Measurements from ENCODE around the gene RANBP10.

RANBP10 gene

GRCh38 chr16:67820608-67821259, 14.4 kb upstream of the RANBP10 start:
- no peak for TF ChIP-seq EZH2 (IDR thresholded peaks at IDR 0.05; ENCODE audit: borderline replicate concordance, low read depth, low read length, severe bottlenecking)
- no peak for TF ChIP-seq CTCF (IDR thresholded peaks at IDR 0.05; ENCODE audit: borderline replicate concordance, extremely low read depth, low read length, poor library complexity, severe bottlenecking)
- Histone ChIP-seq H3K27ac (ENCODE audit: low read length) (no peak overlapping the region), H3K4me1 (ENCODE audit: insufficient read depth, low read length) (peaks cover 7% of the 10 kb centered on the region), H3K4me2 (ENCODE audit: insufficient read depth, low read length) (no peak overlapping the region), H2AFZ (ENCODE audit: low read depth, low read length) (no peak overlapping the region), H3K27me3 (ENCODE audit: insufficient read depth, low read length, poor library complexity) (no peaks in the 10 kb centered on the region), H3K79me2 (ENCODE audit: insufficient read depth, low read length) (no peaks in the 10 kb centered on the region), H4K20me1 (ENCODE audit: insufficient read depth, low read length) (no peaks in the 10 kb centered on the region), H3K9ac (ENCODE audit: low read depth, low read length) (no peak overlapping the region), H3K9me3 (ENCODE audit: insufficient read depth, low read length, severe bottlenecking) (no peaks in the 10 kb centered on the region), H3K36me3 (ENCODE audit: insufficient read depth, low read length) (no peaks in the 10 kb centered on the region), H3K4me3 (ENCODE audit: low read depth in 1 of 2, low read length in 2 of 2) (no peak overlapping the region)
- no peak for ATAC-seq (ENCODE audit: insufficient read depth, low read depth)
- DNase-seq = no peak

DNA sequence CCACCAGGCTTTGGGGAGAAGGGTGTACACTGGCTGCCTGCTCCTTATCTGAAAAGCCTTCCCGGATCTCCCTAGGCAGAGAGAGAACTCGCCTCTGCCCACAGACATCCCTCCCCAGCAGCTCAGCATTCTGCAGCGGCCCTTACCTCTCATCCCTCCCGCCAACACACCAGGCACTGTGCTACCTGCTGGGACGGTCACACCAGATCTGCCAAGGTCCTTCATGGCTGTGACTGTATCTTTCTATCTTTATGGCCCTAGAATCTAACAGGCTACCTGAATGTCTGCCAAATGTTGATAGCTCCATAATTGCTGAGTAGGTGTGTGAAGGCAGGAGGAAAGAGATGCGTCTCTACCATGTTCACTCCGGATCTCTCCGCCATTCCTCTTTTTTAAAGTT, 8.2 kb upstream of the RANBP10 start:
- Histone ChIP-seq H2AFZ (ENCODE audit: low read depth, low read length) (no peak overlapping the region), H3K4me3 (ENCODE audit: low read depth in 1 of 2, low read length in 2 of 2) (no peak overlapping the region), H3K27ac (ENCODE audit: low read length) (no peak overlapping the region), H3K27me3 (ENCODE audit: insufficient read depth, low read length, poor library complexity) (no peaks in the 10 kb centered on the region), H3K36me3 (ENCODE audit: insufficient read depth, low read length) (no peaks in the 10 kb centered on the region), H3K9me3 (ENCODE audit: insufficient read depth, low read length, severe bottlenecking) (no peaks in the 10 kb centered on the region), H3K4me2 (ENCODE audit: insufficient read depth, low read length) (no peak overlapping the region), H3K79me2 (ENCODE audit: insufficient read depth, low read length) (no peaks in the 10 kb centered on the region), H3K9ac (ENCODE audit: low read depth, low read length) (no peak overlapping the region), H3K4me1 (ENCODE audit: insufficient read depth, low read length) (peaks cover 7% of the 10 kb centered on the region), H4K20me1 (ENCODE audit: insufficient read depth, low read length) (no peaks in the 10 kb centered on the region)
- ATAC-seq (ENCODE audit: insufficient read depth, low read depth) = no peak
- TF ChIP-seq EZH2 (IDR thresholded peaks at IDR 0.05; ENCODE audit: borderline replicate concordance, low read depth, low read length, severe bottlenecking) (no peak), CTCF (IDR thresholded peaks at IDR 0.05; ENCODE audit: borderline replicate concordance, extremely low read depth, low read length, poor library complexity, severe bottlenecking) (no peak)
- no peak for DNase-seq

DNA sequence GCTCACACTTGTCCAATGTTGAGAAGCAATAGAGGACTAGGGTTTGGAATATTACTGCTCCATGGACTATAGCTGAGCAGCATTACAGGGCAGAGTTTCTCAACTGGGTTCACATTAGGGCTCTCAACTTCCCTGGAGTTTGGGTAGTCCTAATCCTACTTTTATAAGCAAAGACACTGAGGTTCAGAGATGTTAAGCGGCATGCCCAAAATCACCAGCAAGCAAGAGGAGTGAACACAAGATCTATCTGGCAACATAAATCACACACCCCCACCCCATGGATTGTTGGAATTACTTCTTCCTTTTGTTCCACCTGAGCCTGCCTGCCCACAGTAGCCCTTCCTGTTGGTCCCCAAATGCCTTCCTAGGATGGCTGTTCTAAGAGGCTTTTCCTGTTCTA, 5.5 kb upstream of the RANBP10 start:
- Histone ChIP-seq H2AFZ (ENCODE audit: low read depth, low read length) (no peak overlapping the region), H3K4me1 (ENCODE audit: insufficient read depth, low read length) (peaks cover 17% of the 10 kb centered on the region), H3K9me3 (ENCODE audit: insufficient read depth, low read length, severe bottlenecking) (no peaks in the 10 kb centered on the region), H4K20me1 (ENCODE audit: insufficient read depth, low read length) (no peaks in the 10 kb centered on the region), H3K27ac (ENCODE audit: low read length) (no peak overlapping the region), H3K36me3 (ENCODE audit: insufficient read depth, low read length) (no peaks in the 10 kb centered on the region), H3K9ac (ENCODE audit: low read depth, low read length) (no peak overlapping the region), H3K79me2 (ENCODE audit: insufficient read depth, low read length) (no peaks in the 10 kb centered on the region), H3K4me2 (ENCODE audit: insufficient read depth, low read length) (no peak overlapping the region), H3K27me3 (ENCODE audit: insufficient read depth, low read length, poor library complexity) (no peaks in the 10 kb centered on the region), H3K4me3 (ENCODE audit: low read depth in 1 of 2, low read length in 2 of 2) (no peak overlapping the region)
- TF ChIP-seq CTCF (IDR thresholded peaks at IDR 0.05; ENCODE audit: borderline replicate concordance, extremely low read depth, low read length, poor library complexity, severe bottlenecking) = no peak
- TF ChIP-seq EZH2 (IDR thresholded peaks at IDR 0.05; ENCODE audit: borderline replicate concordance, low read depth, low read length, severe bottlenecking) = no peak
- DNase-seq (no peak), ATAC-seq (ENCODE audit: insufficient read depth, low read depth) (no peak)
